Esophagus (tissue), 2 donors: ENCODE results near the gene SND1. TPM values are rescaled to one million over a fixed set of nuclear protein-coding genes. Genes with fewer than 3 reads are reported as not detected.
"Not testable (repeated sequence)": the region's sequence is repeated elsewhere in the genome, so short reads cannot be mapped to it uniquely, and the experiment has no call there.

Experiments
- H3K27ac ChIP-seq, 2 donors: one replicate each; pipeline ENCODE4 v1.5.1; 2013; ENCODE audit warnings: low read depth in 2 of 2, mild to moderate bottlenecking in 2 of 2, inconsistent platforms in 1 of 2, low read length in 1 of 2, moderate library complexity in 1 of 2
- H3K27me3 ChIP-seq, 2 donors: one replicate each; pipeline ENCODE4 v1.6.1; 2013; ENCODE audit warnings: low read length in 2 of 2, control low read depth in 1 of 2, mild to moderate bottlenecking in 1 of 2; ENCODE audit not compliant: insufficient read depth in 2 of 2, control insufficient read depth in 1 of 2
- H3K36me3 ChIP-seq, 2 donors: one replicate each; pipeline ENCODE4 v1.6.1; 2013; ENCODE audit warnings: low read length in 1 of 2; ENCODE audit not compliant: control insufficient read depth in 2 of 2, insufficient read depth in 2 of 2
- H3K4me1 ChIP-seq, 2 donors: one replicate each; pipeline ENCODE4 v1.6.1; 2013; ENCODE audit warnings: low read length in 1 of 2; ENCODE audit not compliant: control insufficient read depth in 2 of 2, insufficient read depth in 2 of 2
- H3K4me3 ChIP-seq, 2 donors: one replicate each; pipeline ENCODE4 v1.5.1; 2013; ENCODE audit warnings: low read length in 2 of 2, mild to moderate bottlenecking in 2 of 2, low read depth in 1 of 2, moderate library complexity in 1 of 2
- H3K9me3 ChIP-seq, 2 donors: one replicate each; pipeline ENCODE4 v1.6.1; 2013; ENCODE audit warnings: mild to moderate bottlenecking in 2 of 2, low read depth in 1 of 2, low read length in 1 of 2, moderate library complexity in 1 of 2; ENCODE audit not compliant: control insufficient read depth in 2 of 2, insufficient read depth in 1 of 2
- WGBS, 2 donors: extraction: QIAGEN DNeasy Blood & Tissue Kit; methylation state at CpG; one replicate each; pipeline ENCODE4 v1.1.7; 2013; 5-methylcytosine and 5-hydroxymethylcytosine counted together
- polyA plus RNA-seq, 2 donors: library from polyadenylated mRNA; stranded (reverse); fragments of 200-250 nt; gene quantifications; one replicate each; pipeline ENCODE4 v1.2.3, GENCODE V29; 2013
- donor health status: healthy with polysubstance abuse.
- donor health status: Bipolar disorder and iron deficiency.

SND1 gene
- polyA plus RNA-seq, 2 donors, result 23.1 to 44.4 TPM

DNA sequence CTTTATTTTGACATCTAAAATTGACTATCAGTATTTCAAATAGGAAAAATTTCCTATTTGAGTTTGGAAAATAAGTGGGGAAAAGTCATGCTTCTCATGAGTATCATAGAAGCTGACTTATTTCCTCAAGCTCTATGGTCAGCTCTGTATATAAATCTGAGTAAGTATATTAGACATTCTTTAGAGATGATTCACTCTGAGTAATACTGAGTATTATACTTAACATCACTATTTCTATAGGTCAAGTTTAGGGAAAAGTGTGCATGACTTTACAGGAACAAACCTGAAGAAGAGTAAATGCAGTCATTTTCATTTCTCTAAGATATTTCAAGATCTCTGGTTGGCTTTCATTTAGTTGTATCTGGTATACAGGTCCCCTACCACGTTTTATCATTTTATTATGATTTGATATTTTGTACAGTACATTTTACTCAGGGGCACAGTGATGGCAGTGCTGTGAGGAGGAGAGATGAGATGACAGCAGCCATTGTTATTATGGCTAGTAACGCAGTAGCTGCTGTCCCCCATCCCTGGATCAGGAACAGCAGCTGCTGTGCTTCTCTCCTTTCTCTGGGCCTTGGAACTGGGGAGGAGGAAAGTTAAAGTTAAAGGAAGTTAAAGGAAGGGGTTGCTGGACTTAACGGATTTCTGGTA lies 15.2 kb downstream of the SND1 start:
- H3K27me3 ChIP-seq, result no peaks in the 10 kb centered on the region
- no peak overlapping the region for H3K27ac ChIP-seq
- H3K36me3 ChIP-seq, result no peaks in the 10 kb centered on the region
- no peaks in the 10 kb centered on the region for H3K9me3 ChIP-seq
- peaks cover 0 to 2% of the 10 kb centered on the region in 2 donors for H3K4me1 ChIP-seq
- no peak overlapping the region for H3K4me3 ChIP-seq
- WGBS, 2 donors, result 73 to 81% methylated on average over 3 of the region's 3 CpGs

DNA sequence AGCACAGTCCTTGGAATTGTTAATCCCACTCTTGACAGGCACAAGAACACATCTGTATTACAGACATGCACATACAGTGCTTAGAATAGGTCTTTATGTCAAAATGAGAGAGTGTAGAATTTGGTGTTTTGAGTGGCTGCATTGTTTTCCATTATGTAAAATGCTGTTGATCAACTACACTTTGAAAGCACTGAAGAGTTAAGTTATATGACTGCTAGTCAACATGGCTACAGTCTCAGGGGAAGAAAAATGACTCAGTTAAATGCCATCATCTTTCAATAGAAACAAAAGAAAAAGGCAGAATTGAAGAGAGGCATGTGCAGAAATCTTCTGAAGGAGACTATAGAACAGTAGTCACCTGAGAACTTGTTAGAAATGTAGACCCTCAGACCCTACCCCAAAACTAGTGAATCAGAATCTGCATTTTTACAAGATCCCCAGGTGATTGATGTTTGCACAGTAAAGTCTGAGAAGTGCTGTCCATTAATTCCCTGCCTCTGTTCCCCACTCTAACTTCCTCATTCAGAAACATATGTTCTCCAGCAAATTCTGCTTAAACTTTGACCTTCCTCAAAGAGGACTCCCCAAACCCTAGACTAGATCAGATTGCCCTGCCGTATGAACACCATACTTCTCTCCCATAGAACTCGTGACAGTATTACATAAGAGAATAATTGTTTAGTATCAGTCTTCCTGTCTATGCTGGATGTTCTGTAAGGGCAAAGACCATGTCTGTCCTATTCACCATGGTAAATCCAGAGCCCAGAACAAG lies 16.0 kb downstream of the SND1 start:
- Histone ChIP-seq H3K9me3 (no peaks in the 10 kb centered on the region), H3K27ac (no peak overlapping the region), H3K4me1 (peaks cover 0 to 2% of the 10 kb centered on the region in 2 donors), H3K4me3 (no peak overlapping the region), H3K27me3 (no peaks in the 10 kb centered on the region), H3K36me3 (no peaks in the 10 kb centered on the region)
- WGBS, 2 donors, result 62 to 82% methylated on average over 2 of the region's 2 CpGs

DNA sequence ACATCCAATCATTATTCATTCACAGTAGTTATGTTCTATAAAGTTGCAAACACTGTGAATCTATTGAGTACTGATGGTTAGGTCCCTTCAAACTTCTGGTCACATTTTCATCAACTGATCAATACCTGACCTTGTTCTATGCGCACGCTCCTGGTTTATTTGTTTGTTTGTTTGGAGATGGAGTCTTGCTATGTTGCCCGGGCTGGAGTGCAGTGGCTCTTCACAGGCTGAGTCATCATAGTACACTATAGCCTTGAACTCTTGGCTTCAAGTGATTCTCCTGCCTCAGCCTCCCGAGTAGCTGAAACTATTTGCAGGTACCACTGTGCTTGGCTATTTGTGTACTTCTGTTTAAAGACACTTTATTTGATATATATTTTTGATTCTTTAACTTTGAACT lies 19.3 kb downstream of the SND1 start:
- Histone ChIP-seq H3K36me3 (peaks cover 0 to 5% of the 10 kb centered on the region in 2 donors), H3K27ac (no peak overlapping the region), H3K9me3 (no peaks in the 10 kb centered on the region), H3K4me1 (peaks cover 0 to 6% of the 10 kb centered on the region in 2 donors), H3K27me3 (no peaks in the 10 kb centered on the region), H3K4me3 (no peak overlapping the region)
- WGBS, 2 donors, result 79 to 92% methylated on average over 4 of the region's 4 CpGs

GRCh38 chr7:127673902-127674301 lies 21.9 kb downstream of the SND1 start:
- no peak overlapping the region for H3K27ac ChIP-seq
- no peak overlapping the region for H3K4me3 ChIP-seq
- WGBS, 2 donors, result 50 to 56% methylated on average over 3 of the region's 3 CpGs
- peaks cover 0 to 6% of the 10 kb centered on the region in 2 donors for H3K4me1 ChIP-seq
- no peaks in the 10 kb centered on the region for H3K27me3 ChIP-seq
- no peaks in the 10 kb centered on the region for H3K9me3 ChIP-seq
- H3K36me3 ChIP-seq, result peaks cover 0 to 5% of the 10 kb centered on the region in 2 donors

DNA sequence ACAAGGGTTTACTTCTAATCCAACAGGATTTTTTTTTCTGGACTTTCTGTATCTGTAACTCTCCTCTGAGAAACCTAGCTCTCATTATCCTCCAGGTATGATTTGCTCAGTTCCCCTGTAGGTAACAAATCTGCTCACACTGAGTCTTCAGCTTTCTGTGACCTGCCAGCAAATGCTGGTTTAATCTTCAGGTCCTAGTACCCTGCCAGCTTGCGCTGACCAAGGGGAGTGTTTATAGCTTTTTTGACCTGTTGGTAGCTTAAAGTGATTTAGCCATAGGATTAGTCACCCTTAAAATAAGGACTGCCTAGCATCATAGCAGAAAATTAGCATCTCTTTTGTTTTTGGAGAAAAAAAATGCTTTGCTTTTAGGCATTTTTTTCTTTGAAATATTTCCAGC lies 22.4 kb downstream of the SND1 start:
- 68 to 83% methylated on average over 1 of the region's 1 CpG for WGBS, 2 donors
- no peak overlapping the region for H3K4me3 ChIP-seq

GRCh38 chr7:127674923-127675322 lies 22.9 kb downstream of the SND1 start:
- not testable (repeated sequence) for H3K27me3 ChIP-seq, H3K9me3 ChIP-seq, H3K27ac ChIP-seq, H3K36me3 ChIP-seq, H3K4me1 ChIP-seq, H3K4me3 ChIP-seq
- 78 to 85% methylated on average over 4 of the region's 4 CpGs for WGBS, 2 donors

More for the DNA sequence above, 22.4 kb downstream of the SND1 start:
- Histone ChIP-seq H3K9me3 (no peaks in the 10 kb centered on the region), H3K36me3 (peaks cover 0 to 5% of the 10 kb centered on the region in 2 donors), H3K27me3 (no peaks in the 10 kb centered on the region), H3K27ac (no peak overlapping the region), H3K4me1 (peaks cover 0 to 6% of the 10 kb centered on the region in 2 donors)

- peaks cover 0 to 5% of the 10 kb centered on the region in 2 donors for H3K36me3 ChIP-seq
- no peak overlapping the region for H3K4me3 ChIP-seq
- H3K4me1 ChIP-seq, result peaks cover 0 to 6% of the 10 kb centered on the region in 2 donors
- 94% methylated on average over 5 of the region's 5 CpGs for WGBS, 2 donors
- H3K27me3 ChIP-seq, result no peaks in the 10 kb centered on the region
- H3K27ac ChIP-seq, result no peak overlapping the region
- no peaks in the 10 kb centered on the region for H3K9me3 ChIP-seq
These were observed 23.7 kb downstream of the SND1 start for GRCh38 chr7:127675721-127676120.

DNA sequence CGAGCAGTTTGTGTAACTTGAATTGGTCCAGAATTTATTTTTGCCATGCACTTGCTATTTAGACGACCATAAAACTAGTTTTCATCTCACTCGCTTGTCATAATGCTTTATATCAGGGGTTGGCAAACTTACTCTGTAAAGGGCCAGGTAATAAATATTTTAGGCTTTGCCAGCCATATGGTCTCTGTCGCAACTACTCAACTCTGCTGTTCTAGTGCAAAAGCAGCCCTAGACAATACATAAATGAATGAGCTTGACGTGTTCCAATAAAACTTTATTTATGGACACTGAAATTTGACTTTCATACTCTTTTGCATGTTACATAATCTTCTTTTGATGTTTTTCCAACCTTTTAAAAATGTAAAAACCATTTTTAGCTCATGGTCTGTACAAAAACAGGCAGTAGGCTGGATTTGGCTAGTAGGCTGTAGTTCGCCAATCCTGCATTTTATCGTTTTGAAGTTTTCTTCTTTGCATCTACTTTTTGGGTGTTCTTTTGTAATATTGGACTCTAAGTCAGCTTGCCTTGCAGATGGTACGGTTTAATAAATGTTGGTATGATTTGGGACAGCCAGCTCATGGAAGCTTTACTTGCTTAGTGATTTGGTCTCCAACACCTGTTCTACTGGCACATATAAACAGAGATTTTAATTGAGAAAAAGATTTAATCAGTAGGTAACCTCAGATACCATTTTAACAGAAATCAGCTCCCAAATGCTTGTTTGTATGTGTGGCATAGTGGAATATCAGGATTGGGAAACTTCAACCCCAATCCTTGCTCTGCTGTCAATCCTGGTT lies 25.6 kb downstream of the SND1 start:
- Histone ChIP-seq H3K36me3 (peaks cover 0 to 5% of the 10 kb centered on the region in 2 donors), H3K27me3 (no peaks in the 10 kb centered on the region), H3K4me3 (no peak overlapping the region), H3K4me1 (peaks cover 0 to 6% of the 10 kb centered on the region in 2 donors), H3K27ac (no peak overlapping the region), H3K9me3 (no peaks in the 10 kb centered on the region)
- WGBS, 2 donors, result 94 to 95% methylated on average over 8 of the region's 8 CpGs

DNA sequence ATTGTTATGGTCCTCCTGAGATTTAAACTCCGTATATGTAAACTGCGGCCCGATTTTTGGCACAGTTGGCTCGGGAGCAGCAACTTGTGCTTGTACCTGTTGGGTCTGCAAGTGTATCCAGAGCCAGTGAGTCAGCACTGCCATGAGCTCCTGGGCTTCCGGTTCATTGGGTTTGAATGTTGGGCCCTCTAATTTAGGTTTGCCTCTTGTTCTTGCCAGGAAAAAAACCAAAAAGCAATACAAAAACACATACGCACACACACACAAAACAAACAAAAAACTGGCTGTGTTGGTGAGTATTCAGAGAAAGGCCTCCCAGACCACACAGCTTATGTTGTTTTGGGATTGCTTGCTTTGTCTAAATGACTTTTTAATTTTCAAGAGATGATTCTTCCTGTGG lies 26.3 kb downstream of the SND1 start:
- Histone ChIP-seq H3K9me3 (no peaks in the 10 kb centered on the region), H3K36me3 (peaks cover 0 to 5% of the 10 kb centered on the region in 2 donors), H3K4me1 (peaks cover 0 to 6% of the 10 kb centered on the region in 2 donors), H3K27ac (no peak overlapping the region), H3K4me3 (no peak overlapping the region), H3K27me3 (no peaks in the 10 kb centered on the region)
- WGBS, 2 donors, result 53 to 80% methylated on average over 6 of the region's 6 CpGs
